ENCODE results near the gene EPHA1. TPM values are rescaled to one million over a fixed set of nuclear protein-coding genes. Genes with fewer than 3 reads are reported as not detected.

The EPHA1 gene
- total RNA-seq, 2 donors from 2014 or later, result 0.65 to 1.8 TPM

GRCh38 chr7:143368387-143368786 is 40.3 kb downstream of the EPHA1 start:
- Mint-ChIP-seq H3K9me3 (no peaks in the 10 kb centered on the region), H3K27me3 (peaks cover 16% of the 10 kb centered on the region), H3K36me3 (ENCODE audit: low read depth) (no peaks in the 10 kb centered on the region), H3K4me1 (peaks cover 17% of the 10 kb centered on the region), H3K27ac (no peak overlapping the region), H3K4me3 (no peak overlapping the region)
- no peak for ATAC-seq (replicated peaks)

DNA sequence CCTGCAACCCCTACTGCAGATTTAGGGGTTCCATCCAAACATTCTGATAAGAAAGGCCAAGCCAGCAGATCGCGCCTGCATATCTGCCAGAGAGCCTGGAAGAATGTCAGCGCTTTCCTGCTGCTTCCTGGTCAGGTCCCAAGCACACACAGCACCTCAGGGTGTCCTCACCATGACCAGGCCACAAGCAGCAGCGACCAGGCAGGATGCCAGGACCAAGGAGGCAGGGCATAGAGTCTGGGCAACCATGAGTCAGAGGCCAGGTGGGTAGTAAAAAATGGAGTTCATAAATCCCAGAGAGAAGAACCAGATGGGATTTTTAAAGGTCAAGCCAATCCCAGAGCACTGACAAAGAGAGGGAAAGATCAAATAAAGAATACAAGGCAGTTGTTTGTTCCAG is 40.7 kb downstream of the EPHA1 start:
- no peak overlapping the region for H3K27ac Mint-ChIP-seq
- H3K4me3 Mint-ChIP-seq, result no peak overlapping the region
- no peaks in the 10 kb centered on the region for H3K36me3 Mint-ChIP-seq (ENCODE audit: low read depth)
- H3K4me1 Mint-ChIP-seq, result peaks cover 17% of the 10 kb centered on the region
- ATAC-seq (replicated peaks), result no peak
- H3K27me3 Mint-ChIP-seq, result peaks cover 20% of the 10 kb centered on the region
- H3K9me3 Mint-ChIP-seq, result no peaks in the 10 kb centered on the region

DNA sequence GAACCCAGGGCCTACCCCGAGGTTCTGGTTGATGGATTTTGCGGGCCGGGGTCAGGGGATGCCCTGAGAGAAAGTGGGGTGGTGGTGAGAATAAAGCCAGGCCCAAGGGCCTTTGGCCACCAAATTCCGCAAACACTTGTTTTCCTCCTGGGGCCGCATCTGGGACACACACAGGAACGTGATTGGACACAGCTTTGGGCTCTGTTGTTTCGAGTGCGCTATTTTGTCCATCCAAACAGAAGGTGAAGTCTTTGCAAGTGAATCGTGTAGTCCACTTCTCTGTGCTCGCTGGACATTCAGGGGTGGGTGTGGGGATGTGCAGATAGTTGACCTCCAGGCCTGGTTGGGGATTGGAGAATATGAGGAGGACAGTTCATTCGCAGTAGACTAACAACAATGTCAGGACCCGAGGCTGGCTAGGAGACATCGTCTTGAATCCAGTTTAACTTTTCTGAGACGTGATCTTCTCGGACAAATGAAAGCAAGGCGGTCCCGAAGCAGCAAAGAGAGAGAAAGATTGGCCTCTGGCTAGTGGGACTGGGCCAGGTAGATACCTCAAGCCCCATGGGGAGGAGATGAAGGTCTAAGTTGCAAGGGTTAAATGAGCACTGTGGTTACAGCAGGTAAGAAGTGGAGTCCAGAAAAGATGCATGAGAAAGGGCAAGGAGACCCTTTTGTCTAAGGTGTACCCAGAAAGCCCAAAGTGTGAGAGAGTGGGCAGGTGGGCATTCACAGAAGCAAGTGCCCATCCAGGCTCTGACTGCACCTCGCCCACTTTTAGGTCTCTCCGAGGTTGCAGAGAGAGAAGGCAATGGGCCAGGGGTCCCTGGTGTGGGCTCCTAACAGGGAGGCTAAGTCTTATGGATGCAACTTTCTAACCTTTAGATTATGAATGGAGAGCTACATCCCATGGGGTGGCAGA is 45.4 kb downstream of the EPHA1 start:
- Mint-ChIP-seq H3K36me3 (ENCODE audit: low read depth) (no peaks in the 10 kb centered on the region), H3K27ac (peak overlapping the region; percentile 15), H3K4me3 (peak overlapping the region; percentile 68), H3K9me3 (no peaks in the 10 kb centered on the region), H3K27me3 (peaks cover 20% of the 10 kb centered on the region), H3K4me1 (peaks cover 7% of the 10 kb centered on the region)
- ATAC-seq (replicated peaks), result no peak

GRCh38 chr7:143362131-143363015 is 46.3 kb downstream of the EPHA1 start, which contains the start of gene FAM131B:
Gene FAM131B (minus strand): TSS chr7:143362713. CDS start chr7:143362603, 110 bp downstream.
- Mint-ChIP-seq H3K27me3 (peaks cover 20% of the 10 kb centered on the region), H3K27ac (peak within 1 kb of the TSS; percentile 15), H3K36me3 (ENCODE audit: low read depth) (no peaks in the 10 kb centered on the region), H3K4me3 (peak within 1 kb of the TSS; percentile 75), H3K9me3 (no peaks in the 10 kb centered on the region), H3K4me1 (peaks cover 7% of the 10 kb centered on the region)
- peak; percentile 71 for ATAC-seq (replicated peaks)

DNA sequence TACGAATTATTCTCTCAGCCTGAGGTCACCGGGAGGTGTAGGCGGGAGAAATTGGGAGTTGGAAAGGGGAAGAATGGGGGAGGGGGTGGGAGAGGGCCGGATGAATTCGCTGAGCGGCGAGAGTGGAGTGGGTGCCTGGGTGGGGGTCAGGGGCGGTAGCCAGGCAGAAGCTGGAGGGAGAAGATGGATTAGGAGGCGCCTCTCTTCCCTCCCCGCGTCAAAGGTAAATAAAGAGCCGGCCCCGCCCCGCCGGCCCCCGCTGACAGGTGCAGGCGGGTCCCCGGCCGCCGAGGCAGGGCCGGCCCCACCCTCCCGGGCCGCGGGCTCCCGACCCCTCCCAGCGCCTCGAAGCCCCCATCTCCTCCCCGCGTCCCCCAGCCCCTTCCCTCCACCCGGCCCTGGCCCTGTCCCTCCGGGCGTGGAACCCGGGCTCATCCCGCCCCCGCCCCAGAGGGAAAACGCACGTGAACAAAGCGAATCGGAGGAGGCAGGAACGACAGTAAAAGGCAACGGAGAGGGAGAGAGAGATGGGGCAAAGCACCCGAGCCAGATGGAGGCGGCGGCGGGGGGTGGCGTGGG is 47.0 kb downstream of the EPHA1 start:
- Mint-ChIP-seq H3K4me1 (peaks cover 7% of the 10 kb centered on the region), H3K9me3 (no peaks in the 10 kb centered on the region), H3K27ac (no peak overlapping the region), H3K36me3 (ENCODE audit: low read depth) (no peaks in the 10 kb centered on the region), H3K27me3 (peaks cover 20% of the 10 kb centered on the region), H3K4me3 (peak overlapping the region; percentile 75)
- ATAC-seq (replicated peaks), result peak; percentile 27

GRCh38 chr7:143360788-143361551 is 47.7 kb downstream of the EPHA1 start:
- Mint-ChIP-seq H3K27me3 (peaks cover 20% of the 10 kb centered on the region), H3K4me1 (peaks cover 7% of the 10 kb centered on the region), H3K36me3 (ENCODE audit: low read depth) (no peaks in the 10 kb centered on the region), H3K4me3 (peak overlapping the region; percentile 75), H3K27ac (no peak overlapping the region), H3K9me3 (no peaks in the 10 kb centered on the region)
- no peak for ATAC-seq (replicated peaks)

GRCh38 chr7:143359771-143360353 is 48.8 kb downstream of the EPHA1 start:
- Mint-ChIP-seq H3K4me3 (peak overlapping the region; percentile 75), H3K27ac (no peak overlapping the region), H3K4me1 (peaks cover 7% of the 10 kb centered on the region), H3K27me3 (peaks cover 17% of the 10 kb centered on the region), H3K9me3 (no peaks in the 10 kb centered on the region), H3K36me3 (ENCODE audit: low read depth) (no peaks in the 10 kb centered on the region)
- ATAC-seq (replicated peaks), result no peak

GRCh38 chr7:143358626-143359025 is 50.0 kb downstream of the EPHA1 start:
- Mint-ChIP-seq H3K27ac (no peak overlapping the region), H3K4me3 (no peak overlapping the region), H3K9me3 (no peaks in the 10 kb centered on the region), H3K4me1 (peaks cover 6% of the 10 kb centered on the region), H3K27me3 (peaks cover 7% of the 10 kb centered on the region), H3K36me3 (ENCODE audit: low read depth) (no peaks in the 10 kb centered on the region)
- ATAC-seq (replicated peaks), result no peak

- ATAC-seq (replicated peaks), result no peak
- H3K36me3 Mint-ChIP-seq (ENCODE audit: low read depth), result no peaks in the 10 kb centered on the region
- no peaks in the 10 kb centered on the region for H3K9me3 Mint-ChIP-seq
- H3K4me1 Mint-ChIP-seq, result no peaks in the 10 kb centered on the region
- H3K4me3 Mint-ChIP-seq, result no peak overlapping the region
- H3K27ac Mint-ChIP-seq, result no peak overlapping the region
- H3K27me3 Mint-ChIP-seq, result no peaks in the 10 kb centered on the region
Observed at GRCh38 chr7:143356414-143357050, 52.1 kb downstream of the EPHA1 start.

DNA sequence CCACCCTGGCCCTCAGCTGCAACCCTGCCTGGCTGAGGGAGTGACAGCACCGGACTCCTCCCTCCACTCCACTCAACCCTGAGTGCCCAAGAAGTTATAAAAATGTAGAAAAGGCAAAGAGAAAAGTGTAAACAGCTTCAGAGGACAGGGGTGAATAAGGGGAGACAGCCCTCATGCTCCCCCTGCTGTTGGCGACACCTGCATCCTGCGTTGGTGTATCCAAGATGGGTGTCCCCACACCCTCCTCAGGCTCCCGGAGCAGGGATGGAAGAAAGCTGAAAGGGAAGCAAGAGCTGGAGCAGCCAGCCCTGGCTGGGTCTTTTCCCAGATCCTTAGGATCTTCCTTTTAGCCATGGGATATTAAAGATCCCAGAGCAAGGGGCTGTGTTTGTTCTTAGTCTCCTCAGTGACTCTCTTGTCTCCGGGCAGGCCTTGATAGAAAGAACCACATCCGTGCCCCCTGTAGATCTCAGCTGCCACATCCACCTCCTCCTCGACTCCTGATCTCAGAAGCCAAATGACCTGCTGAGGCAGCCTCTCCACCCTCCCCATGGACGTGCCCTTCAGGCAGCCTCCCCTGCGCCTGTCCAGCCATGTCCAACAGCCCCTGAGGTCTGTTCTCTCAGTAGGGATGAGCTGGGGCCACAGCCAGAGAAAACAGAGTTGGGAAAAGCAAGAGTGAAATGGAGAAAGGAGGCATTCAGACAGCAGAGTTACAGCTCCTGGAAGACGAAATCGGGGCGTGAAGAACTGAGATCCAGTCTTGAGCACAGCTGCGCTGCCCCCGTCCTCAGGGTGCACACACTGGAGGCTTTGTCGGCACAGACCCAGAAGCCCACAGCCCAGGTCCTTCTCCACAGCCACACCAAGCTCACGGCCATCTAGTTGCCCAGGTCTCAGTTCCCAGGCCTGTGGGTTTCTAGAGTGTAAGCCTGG is 52.9 kb downstream of the EPHA1 start:
- H3K36me3 Mint-ChIP-seq (ENCODE audit: low read depth), result no peaks in the 10 kb centered on the region
- no peaks in the 10 kb centered on the region for H3K4me1 Mint-ChIP-seq
- H3K4me3 Mint-ChIP-seq, result no peak overlapping the region
- no peaks in the 10 kb centered on the region for H3K27me3 Mint-ChIP-seq
- ATAC-seq (replicated peaks), result no peak
- H3K9me3 Mint-ChIP-seq, result no peaks in the 10 kb centered on the region
- no peak overlapping the region for H3K27ac Mint-ChIP-seq

DNA sequence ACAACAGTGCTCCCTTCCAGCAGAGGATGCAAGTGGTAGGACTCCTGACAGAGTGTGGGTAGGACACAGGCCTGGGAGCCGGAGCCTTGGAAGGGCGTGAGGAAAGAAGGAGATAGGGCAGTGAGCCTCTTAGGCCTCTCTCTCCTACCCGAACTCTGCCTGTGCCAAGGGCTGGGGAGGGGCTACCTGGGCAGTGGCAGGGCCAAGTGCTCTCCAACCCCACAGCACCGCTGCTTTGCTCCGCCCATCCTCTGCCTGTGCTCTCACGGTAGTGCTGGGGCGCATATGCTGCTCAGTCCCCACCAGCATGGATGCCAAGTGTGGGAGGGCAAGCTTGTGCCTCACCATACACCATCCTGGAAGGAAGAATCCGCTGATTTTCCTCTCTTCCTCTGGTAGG is 53.7 kb downstream of the EPHA1 start:
- H3K27ac Mint-ChIP-seq, result no peak overlapping the region
- H3K4me1 Mint-ChIP-seq, result no peaks in the 10 kb centered on the region
- no peaks in the 10 kb centered on the region for H3K36me3 Mint-ChIP-seq (ENCODE audit: low read depth)
- H3K4me3 Mint-ChIP-seq, result no peak overlapping the region
- no peaks in the 10 kb centered on the region for H3K9me3 Mint-ChIP-seq
- ATAC-seq (replicated peaks), result no peak
- no peaks in the 10 kb centered on the region for H3K27me3 Mint-ChIP-seq

DNA sequence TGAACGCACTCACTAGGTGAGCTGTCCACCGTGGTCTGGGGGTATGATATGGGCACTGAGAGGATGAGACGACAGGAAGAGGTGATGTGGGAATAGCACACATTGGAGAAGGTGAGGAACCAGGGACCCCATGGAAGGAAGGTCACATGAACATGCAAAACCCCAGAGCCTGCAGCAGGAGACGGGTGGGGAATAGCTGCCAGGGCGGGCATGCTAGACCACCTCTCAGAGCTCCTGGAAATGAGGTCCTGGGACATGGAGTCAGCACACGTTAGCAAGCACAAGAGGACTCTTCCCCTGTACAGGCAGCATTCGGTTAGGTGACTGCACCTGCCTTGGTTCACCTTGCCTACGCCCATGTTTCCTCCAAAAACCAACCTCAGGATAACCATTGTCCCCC is 54.3 kb downstream of the EPHA1 start:
- no peak overlapping the region for H3K4me3 Mint-ChIP-seq
- ATAC-seq (replicated peaks), result no peak
- no peaks in the 10 kb centered on the region for H3K9me3 Mint-ChIP-seq
- no peak overlapping the region for H3K27ac Mint-ChIP-seq
- H3K27me3 Mint-ChIP-seq, result no peaks in the 10 kb centered on the region
- H3K4me1 Mint-ChIP-seq, result no peaks in the 10 kb centered on the region
- H3K36me3 Mint-ChIP-seq (ENCODE audit: low read depth), result no peaks in the 10 kb centered on the region

Measured in activated T-helper 17 cell treated with anti-CD3 and anti-CD28 coated beads, Interleukin-2, amount 50 U/mL, for 72 hours (primary cell).